Liver (tissue), 3 donors: Measurements from ENCODE around the gene WNK2.

Experiments used
- EGR1 ChIP-seq, 2 donors: IDR thresholded peaks; 2 replicates each; pipeline ENCODE4 v1.6.1; 2016 to 2018; ENCODE audit warnings: antibody characterized with exemption in 2 of 2, low read depth in 2 of 2
- HNF4A ChIP-seq, 2 donors: conservative IDR thresholded peaks; 2 replicates each; pipeline ENCODE4 v1.6.1; 2016; ENCODE audit warnings: antibody characterized with exemption in 2 of 2, mild to moderate bottlenecking in 2 of 2
- JUND ChIP-seq, 2 donors: IDR thresholded peaks; 2 replicates each; pipeline ENCODE4 v1.6.1; 2016; ENCODE audit warnings: antibody characterized with exemption in 2 of 2
- RAD21 ChIP-seq, 2 donors: IDR thresholded peaks; 2 replicates each; pipeline ENCODE4 v1.6.1; 2016; ENCODE audit warnings: antibody characterized with exemption in 2 of 2, mild to moderate bottlenecking in 2 of 2
- SP1 ChIP-seq: IDR thresholded peaks from 2 replicates; pipeline ENCODE4 v1.6.1; 2018; ENCODE audit warnings: antibody characterized with exemption, mild to moderate bottlenecking
- TAF1 ChIP-seq: conservative IDR thresholded peaks from 2 replicates; pipeline ENCODE4 v1.6.1; 2016; ENCODE audit warnings: antibody characterized with exemption, mild to moderate bottlenecking
- ZBTB33 ChIP-seq: IDR thresholded peaks from 2 replicates; pipeline ENCODE4 v1.6.1; 2016; ENCODE audit warnings: antibody characterized with exemption
- TF ChIP-seq, protein P1 (sequence below): fragments of 150-350 bp; IDR thresholded peaks from 2 replicates; pipeline ENCODE4 v1.5.1; 2017; ENCODE audit warnings: improper control_type of control experiment, low read depth, low read length; ENCODE audit not compliant: missing input control
- TF ChIP-seq, protein P2 (sequence below): IDR thresholded peaks from 2 replicates; pipeline ENCODE4 v1.6.1; 2016; ENCODE audit warnings: antibody characterized with exemption
- TF ChIP-seq, protein P3 (sequence below): IDR thresholded peaks from 2 replicates; pipeline ENCODE4 v1.6.1; 2016; ENCODE audit warnings: antibody characterized with exemption, mild to moderate bottlenecking
- donor health status: healthy.
- donor health status: healthy.

DNA sequence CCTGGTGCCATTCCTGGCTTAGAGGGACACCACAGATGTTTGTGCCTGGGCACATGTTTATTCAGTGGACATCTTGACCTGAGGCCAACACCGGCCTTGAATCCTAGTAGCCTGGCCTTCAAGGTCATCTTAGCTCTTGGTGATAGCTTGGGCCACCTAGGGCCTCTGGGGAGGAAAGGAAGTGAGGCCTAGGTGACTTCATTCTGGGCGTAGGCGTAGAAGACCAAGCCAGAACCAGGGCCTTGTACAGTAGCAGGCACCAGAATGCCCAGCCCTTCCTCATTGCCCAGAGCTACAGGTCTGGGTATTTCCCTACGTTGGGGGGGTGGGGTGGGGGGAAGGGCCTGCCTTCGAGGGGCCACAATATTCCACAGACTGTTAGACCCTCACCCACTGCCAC is 33.8 kb downstream of the WNK2 start:
- TF ChIP-seq EGR1 (IDR thresholded peaks at IDR 0.05; ENCODE audit: low read depth in 2 of 2) (no peak), SP1 (no peak), ZBTB33 (no peak), JUND (IDR thresholded peaks at IDR 0.05) (no peak), RAD21 (IDR thresholded peaks at IDR 0.05) (no peak), HNF4A (conservative IDR thresholded peaks at IDR 0.05) (no peak), TAF1 (no peak)
- TF ChIP-seq, protein P1, sequence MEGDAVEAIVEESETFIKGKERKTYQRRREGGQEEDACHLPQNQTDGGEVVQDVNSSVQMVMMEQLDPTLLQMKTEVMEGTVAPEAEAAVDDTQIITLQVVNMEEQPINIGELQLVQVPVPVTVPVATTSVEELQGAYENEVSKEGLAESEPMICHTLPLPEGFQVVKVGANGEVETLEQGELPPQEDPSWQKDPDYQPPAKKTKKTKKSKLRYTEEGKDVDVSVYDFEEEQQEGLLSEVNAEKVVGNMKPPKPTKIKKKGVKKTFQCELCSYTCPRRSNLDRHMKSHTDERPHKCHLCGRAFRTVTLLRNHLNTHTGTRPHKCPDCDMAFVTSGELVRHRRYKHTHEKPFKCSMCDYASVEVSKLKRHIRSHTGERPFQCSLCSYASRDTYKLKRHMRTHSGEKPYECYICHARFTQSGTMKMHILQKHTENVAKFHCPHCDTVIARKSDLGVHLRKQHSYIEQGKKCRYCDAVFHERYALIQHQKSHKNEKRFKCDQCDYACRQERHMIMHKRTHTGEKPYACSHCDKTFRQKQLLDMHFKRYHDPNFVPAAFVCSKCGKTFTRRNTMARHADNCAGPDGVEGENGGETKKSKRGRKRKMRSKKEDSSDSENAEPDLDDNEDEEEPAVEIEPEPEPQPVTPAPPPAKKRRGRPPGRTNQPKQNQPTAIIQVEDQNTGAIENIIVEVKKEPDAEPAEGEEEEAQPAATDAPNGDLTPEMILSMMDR: no peak
- TF ChIP-seq, protein P2, sequence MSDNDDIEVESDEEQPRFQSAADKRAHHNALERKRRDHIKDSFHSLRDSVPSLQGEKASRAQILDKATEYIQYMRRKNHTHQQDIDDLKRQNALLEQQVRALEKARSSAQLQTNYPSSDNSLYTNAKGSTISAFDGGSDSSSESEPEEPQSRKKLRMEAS: no peak
- TF ChIP-seq, protein P3, sequence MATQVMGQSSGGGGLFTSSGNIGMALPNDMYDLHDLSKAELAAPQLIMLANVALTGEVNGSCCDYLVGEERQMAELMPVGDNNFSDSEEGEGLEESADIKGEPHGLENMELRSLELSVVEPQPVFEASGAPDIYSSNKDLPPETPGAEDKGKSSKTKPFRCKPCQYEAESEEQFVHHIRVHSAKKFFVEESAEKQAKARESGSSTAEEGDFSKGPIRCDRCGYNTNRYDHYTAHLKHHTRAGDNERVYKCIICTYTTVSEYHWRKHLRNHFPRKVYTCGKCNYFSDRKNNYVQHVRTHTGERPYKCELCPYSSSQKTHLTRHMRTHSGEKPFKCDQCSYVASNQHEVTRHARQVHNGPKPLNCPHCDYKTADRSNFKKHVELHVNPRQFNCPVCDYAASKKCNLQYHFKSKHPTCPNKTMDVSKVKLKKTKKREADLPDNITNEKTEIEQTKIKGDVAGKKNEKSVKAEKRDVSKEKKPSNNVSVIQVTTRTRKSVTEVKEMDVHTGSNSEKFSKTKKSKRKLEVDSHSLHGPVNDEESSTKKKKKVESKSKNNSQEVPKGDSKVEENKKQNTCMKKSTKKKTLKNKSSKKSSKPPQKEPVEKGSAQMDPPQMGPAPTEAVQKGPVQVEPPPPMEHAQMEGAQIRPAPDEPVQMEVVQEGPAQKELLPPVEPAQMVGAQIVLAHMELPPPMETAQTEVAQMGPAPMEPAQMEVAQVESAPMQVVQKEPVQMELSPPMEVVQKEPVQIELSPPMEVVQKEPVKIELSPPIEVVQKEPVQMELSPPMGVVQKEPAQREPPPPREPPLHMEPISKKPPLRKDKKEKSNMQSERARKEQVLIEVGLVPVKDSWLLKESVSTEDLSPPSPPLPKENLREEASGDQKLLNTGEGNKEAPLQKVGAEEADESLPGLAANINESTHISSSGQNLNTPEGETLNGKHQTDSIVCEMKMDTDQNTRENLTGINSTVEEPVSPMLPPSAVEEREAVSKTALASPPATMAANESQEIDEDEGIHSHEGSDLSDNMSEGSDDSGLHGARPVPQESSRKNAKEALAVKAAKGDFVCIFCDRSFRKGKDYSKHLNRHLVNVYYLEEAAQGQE: no peak
